Liver (tissue), 9 donors: ENCODE results near the gene TMEM129. TPM values are rescaled to one million over a fixed set of nuclear protein-coding genes. Genes with fewer than 3 reads are reported as not detected.

Experiments used
- DNase-seq: peaks from one replicate; pipeline ENCODE4 v3.0.0-alpha.2; 2017; ENCODE audit warnings: low spot score
- H3K27ac ChIP-seq, 2 donors: one replicate each; pipeline ENCODE4 v1.7.0; 2013; ENCODE audit warnings: inconsistent platforms in 2 of 2, low read length in 2 of 2, control low read depth in 1 of 2, low read depth in 1 of 2, mild to moderate bottlenecking in 1 of 2
- H3K27me3 ChIP-seq, 4 donors: one replicate each; pipeline versions ENCODE4 v1.6.1 to v1.7.0; 2013; ENCODE audit warnings: low read length in 3 of 4, inconsistent platforms in 1 of 4, mild to moderate bottlenecking in 1 of 4, moderate library complexity in 1 of 4; ENCODE audit not compliant: control insufficient read depth in 4 of 4, insufficient read depth in 4 of 4
- H3K36me3 ChIP-seq, 4 donors: one replicate each; pipeline versions ENCODE4 v1.6.1 to v1.7.0; 2013; ENCODE audit warnings: low read length in 3 of 4, mild to moderate bottlenecking in 3 of 4, low read depth in 1 of 4, moderate library complexity in 1 of 4; ENCODE audit not compliant: control insufficient read depth in 4 of 4, insufficient read depth in 3 of 4
- H3K4me1 ChIP-seq, 4 donors: one replicate each; pipeline versions ENCODE4 v1.6.1 to v1.7.0; 2013; ENCODE audit warnings: low read length in 3 of 4, mild to moderate bottlenecking in 3 of 4, moderate library complexity in 1 of 4; ENCODE audit not compliant: control insufficient read depth in 4 of 4, insufficient read depth in 4 of 4
- H3K4me3 ChIP-seq, 3 donors: one replicate each; pipeline versions ENCODE4 v1.6.1 to v1.7.0; 2013; ENCODE audit warnings: low read length in 3 of 3, control low read depth in 1 of 3, low read depth in 1 of 3, mild to moderate bottlenecking in 1 of 3
- H3K9ac ChIP-seq, 2 donors: one replicate each; pipeline ENCODE4 v1.7.0; 2013; ENCODE audit warnings: low read length in 2 of 2, mild to moderate bottlenecking in 2 of 2, moderate library complexity in 2 of 2, control low read depth in 1 of 2, low read depth in 1 of 2
- H3K9me3 ChIP-seq, 4 donors: one replicate each; pipeline versions ENCODE4 v1.6.1 to v1.7.0; 2013; ENCODE audit warnings: low read length in 3 of 4; ENCODE audit not compliant: control insufficient read depth in 4 of 4
- ATF3 ChIP-seq: IDR thresholded peaks from 2 replicates; pipeline ENCODE4 v1.6.1; 2016; ENCODE audit warnings: antibody characterized with exemption
- EGR1 ChIP-seq, 2 donors: IDR thresholded peaks; 2 replicates each; pipeline ENCODE4 v1.6.1; 2016 to 2018; ENCODE audit warnings: antibody characterized with exemption in 2 of 2, low read depth in 2 of 2
- FOXA1 ChIP-seq: IDR thresholded peaks from 2 replicates; pipeline ENCODE4 v1.6.1; 2016; ENCODE audit warnings: antibody characterized with exemption
- FOXA2 ChIP-seq: IDR thresholded peaks from 2 replicates; pipeline ENCODE4 v1.6.1; 2016; ENCODE audit warnings: antibody characterized with exemption
- GABPA ChIP-seq, 2 donors: IDR thresholded peaks in 1 of 2; conservative IDR thresholded peaks in 1 of 2; 2 replicates each; pipeline ENCODE4 v1.6.1; 2016; ENCODE audit warnings: antibody characterized with exemption in 2 of 2, mild to moderate bottlenecking in 1 of 2, moderate library complexity in 1 of 2
- HNF4A ChIP-seq, 2 donors: conservative IDR thresholded peaks; 2 replicates each; pipeline ENCODE4 v1.6.1; 2016; ENCODE audit warnings: antibody characterized with exemption in 2 of 2, mild to moderate bottlenecking in 2 of 2
- HNF4G ChIP-seq: IDR thresholded peaks from 2 replicates; pipeline ENCODE4 v1.6.1; 2016; ENCODE audit warnings: antibody characterized with exemption
- JUND ChIP-seq, 2 donors: IDR thresholded peaks; 2 replicates each; pipeline ENCODE4 v1.6.1; 2016; ENCODE audit warnings: antibody characterized with exemption in 2 of 2
- NR2F2 ChIP-seq: IDR thresholded peaks from 2 replicates; pipeline ENCODE4 v1.6.1; 2016; ENCODE audit warnings: antibody characterized with exemption
- RAD21 ChIP-seq, 2 donors: IDR thresholded peaks; 2 replicates each; pipeline ENCODE4 v1.6.1; 2016; ENCODE audit warnings: antibody characterized with exemption in 2 of 2, mild to moderate bottlenecking in 2 of 2
- RXRA ChIP-seq, 2 donors: IDR thresholded peaks; 2 replicates each; pipeline ENCODE4 v1.6.1; 2017 to 2018; ENCODE audit warnings: antibody characterized with exemption in 2 of 2, mild to moderate bottlenecking in 1 of 2
- SP1 ChIP-seq: IDR thresholded peaks from 2 replicates; pipeline ENCODE4 v1.6.1; 2018; ENCODE audit warnings: antibody characterized with exemption, mild to moderate bottlenecking
- TAF1 ChIP-seq: conservative IDR thresholded peaks from 2 replicates; pipeline ENCODE4 v1.6.1; 2016; ENCODE audit warnings: antibody characterized with exemption, mild to moderate bottlenecking
- YY1 ChIP-seq: IDR thresholded peaks from 2 replicates; pipeline ENCODE4 v1.6.1; 2016; ENCODE audit warnings: antibody characterized with exemption, mild to moderate bottlenecking
- ZBTB33 ChIP-seq: IDR thresholded peaks from 2 replicates; pipeline ENCODE4 v1.6.1; 2016; ENCODE audit warnings: antibody characterized with exemption
- WGBS: extraction: QIAGEN DNeasy Blood & Tissue Kit; methylation state at CpG from one replicate; pipeline ENCODE4 v1.1.7; 2013; 5-methylcytosine and 5-hydroxymethylcytosine counted together
- polyA plus RNA-seq, 2 donors: library from polyadenylated mRNA; stranded (reverse) in 1 of 2; unstranded in 1 of 2; fragments of 200-250 nt in 1 of 2; fragments of >200 nt in 1 of 2; fragmentation: Nextera tagmentation in 1 of 2; extraction: Ambion mirVana in 1 of 2; gene quantifications; one replicate each; pipeline versions ENCODE4 v1.2.1 to v1.2.3, GENCODE V29; 2013 to 2015
- total RNA-seq, 2 donors: library from RNA; depleted of rRNA; stranded (reverse); fragments of >200 nt; gene quantifications; one replicate each; pipeline ENCODE4 v1.2.3, GENCODE V29; 2014
- TF ChIP-seq, protein P1 (sequence below): IDR thresholded peaks from 2 replicates; pipeline ENCODE4 v1.6.1; 2016; ENCODE audit warnings: antibody characterized with exemption
- TF ChIP-seq, protein P2 (sequence below): fragments of 150-350 bp; IDR thresholded peaks from 2 replicates; pipeline ENCODE4 v1.5.1; 2017; ENCODE audit warnings: improper control_type of control experiment, low read depth, low read length; ENCODE audit not compliant: missing input control
- TF ChIP-seq, protein P3 (sequence below): IDR thresholded peaks from 2 replicates; pipeline ENCODE4 v1.6.1; 2016; ENCODE audit warnings: antibody characterized with exemption, mild to moderate bottlenecking
- donor health status: healthy.
- donor health status: healthy.
- donor health status: healthy.
- donor health status: healthy.
- donor health status: healthy.

TMEM129 gene
- total and polyA plus RNA-seq, 4 donors, result 12.2 to 37.0 (median 21.8) TPM

DNA sequence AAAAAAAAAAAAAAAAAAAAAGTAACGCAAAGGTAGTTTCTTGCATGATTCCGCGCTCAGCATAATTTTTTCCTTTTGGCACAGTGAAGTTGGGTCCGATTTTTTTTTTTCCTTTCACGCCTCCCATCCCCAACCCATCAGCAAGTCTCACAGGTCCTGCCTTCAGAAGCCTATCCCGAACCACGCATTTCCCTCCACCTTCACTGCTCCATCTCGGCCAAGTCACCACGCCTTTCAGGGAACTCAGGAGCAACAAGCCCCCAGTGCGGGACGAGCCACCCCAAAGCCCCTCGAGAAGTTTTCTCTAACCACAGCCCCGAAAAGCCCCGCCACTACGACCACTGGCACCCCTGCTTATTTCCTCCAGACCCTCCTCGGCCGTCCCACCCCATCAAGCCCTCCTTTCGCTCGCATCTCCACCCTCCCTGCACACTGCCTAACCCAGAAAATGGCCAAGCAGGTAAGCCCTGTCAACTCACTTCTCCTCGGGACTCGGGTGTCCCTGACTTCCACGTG, 10.0 kb downstream of the TMEM129 start:
- Histone ChIP-seq H3K27ac (peak overlapping the region; percentile 96 to 100), H3K4me1 (peaks cover 6 to 25% (median 17%) of the 10 kb centered on the region in 4 donors), H3K36me3 (peaks cover 0 to 4% (median 2%) of the 10 kb centered on the region in 4 donors), H3K4me3 (peak overlapping the region; percentile 81 to 94 (median 81)), H3K9ac (peak overlapping the region; percentile 87 to 90), H3K9me3 (no peaks in the 10 kb centered on the region), H3K27me3 (no peaks in the 10 kb centered on the region)
- DNase-seq, result no peak
- 20% methylated on average over 22 of the region's 22 CpGs for WGBS
- TF ChIP-seq GABPA (IDR thresholded peaks at IDR 0.05 in 1 of 2, conservative IDR thresholded peaks at IDR 0.05 in 1 of 2) (no peak), TAF1 (no peak), HNF4G (no peak), NR2F2 (no peak), RXRA (IDR thresholded peaks at IDR 0.05) (no peak), FOXA2 (no peak), ZBTB33 (no peak), ATF3 (no peak), HNF4A (conservative IDR thresholded peaks at IDR 0.05) (no peak), FOXA1 (no peak), JUND (IDR thresholded peaks at IDR 0.05) (no peak), YY1 (no peak), SP1 (no peak), EGR1 (IDR thresholded peaks at IDR 0.05; ENCODE audit: low read depth in 2 of 2) (no peak), RAD21 (IDR thresholded peaks at IDR 0.05) (no peak)
- TF ChIP-seq, protein P1, sequence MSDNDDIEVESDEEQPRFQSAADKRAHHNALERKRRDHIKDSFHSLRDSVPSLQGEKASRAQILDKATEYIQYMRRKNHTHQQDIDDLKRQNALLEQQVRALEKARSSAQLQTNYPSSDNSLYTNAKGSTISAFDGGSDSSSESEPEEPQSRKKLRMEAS, result no peak
- TF ChIP-seq, protein P2, sequence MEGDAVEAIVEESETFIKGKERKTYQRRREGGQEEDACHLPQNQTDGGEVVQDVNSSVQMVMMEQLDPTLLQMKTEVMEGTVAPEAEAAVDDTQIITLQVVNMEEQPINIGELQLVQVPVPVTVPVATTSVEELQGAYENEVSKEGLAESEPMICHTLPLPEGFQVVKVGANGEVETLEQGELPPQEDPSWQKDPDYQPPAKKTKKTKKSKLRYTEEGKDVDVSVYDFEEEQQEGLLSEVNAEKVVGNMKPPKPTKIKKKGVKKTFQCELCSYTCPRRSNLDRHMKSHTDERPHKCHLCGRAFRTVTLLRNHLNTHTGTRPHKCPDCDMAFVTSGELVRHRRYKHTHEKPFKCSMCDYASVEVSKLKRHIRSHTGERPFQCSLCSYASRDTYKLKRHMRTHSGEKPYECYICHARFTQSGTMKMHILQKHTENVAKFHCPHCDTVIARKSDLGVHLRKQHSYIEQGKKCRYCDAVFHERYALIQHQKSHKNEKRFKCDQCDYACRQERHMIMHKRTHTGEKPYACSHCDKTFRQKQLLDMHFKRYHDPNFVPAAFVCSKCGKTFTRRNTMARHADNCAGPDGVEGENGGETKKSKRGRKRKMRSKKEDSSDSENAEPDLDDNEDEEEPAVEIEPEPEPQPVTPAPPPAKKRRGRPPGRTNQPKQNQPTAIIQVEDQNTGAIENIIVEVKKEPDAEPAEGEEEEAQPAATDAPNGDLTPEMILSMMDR, result no peak
- TF ChIP-seq, protein P3, sequence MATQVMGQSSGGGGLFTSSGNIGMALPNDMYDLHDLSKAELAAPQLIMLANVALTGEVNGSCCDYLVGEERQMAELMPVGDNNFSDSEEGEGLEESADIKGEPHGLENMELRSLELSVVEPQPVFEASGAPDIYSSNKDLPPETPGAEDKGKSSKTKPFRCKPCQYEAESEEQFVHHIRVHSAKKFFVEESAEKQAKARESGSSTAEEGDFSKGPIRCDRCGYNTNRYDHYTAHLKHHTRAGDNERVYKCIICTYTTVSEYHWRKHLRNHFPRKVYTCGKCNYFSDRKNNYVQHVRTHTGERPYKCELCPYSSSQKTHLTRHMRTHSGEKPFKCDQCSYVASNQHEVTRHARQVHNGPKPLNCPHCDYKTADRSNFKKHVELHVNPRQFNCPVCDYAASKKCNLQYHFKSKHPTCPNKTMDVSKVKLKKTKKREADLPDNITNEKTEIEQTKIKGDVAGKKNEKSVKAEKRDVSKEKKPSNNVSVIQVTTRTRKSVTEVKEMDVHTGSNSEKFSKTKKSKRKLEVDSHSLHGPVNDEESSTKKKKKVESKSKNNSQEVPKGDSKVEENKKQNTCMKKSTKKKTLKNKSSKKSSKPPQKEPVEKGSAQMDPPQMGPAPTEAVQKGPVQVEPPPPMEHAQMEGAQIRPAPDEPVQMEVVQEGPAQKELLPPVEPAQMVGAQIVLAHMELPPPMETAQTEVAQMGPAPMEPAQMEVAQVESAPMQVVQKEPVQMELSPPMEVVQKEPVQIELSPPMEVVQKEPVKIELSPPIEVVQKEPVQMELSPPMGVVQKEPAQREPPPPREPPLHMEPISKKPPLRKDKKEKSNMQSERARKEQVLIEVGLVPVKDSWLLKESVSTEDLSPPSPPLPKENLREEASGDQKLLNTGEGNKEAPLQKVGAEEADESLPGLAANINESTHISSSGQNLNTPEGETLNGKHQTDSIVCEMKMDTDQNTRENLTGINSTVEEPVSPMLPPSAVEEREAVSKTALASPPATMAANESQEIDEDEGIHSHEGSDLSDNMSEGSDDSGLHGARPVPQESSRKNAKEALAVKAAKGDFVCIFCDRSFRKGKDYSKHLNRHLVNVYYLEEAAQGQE, result no peak
